A549 (cell line): ENCODE measurements around the gene POLE2.

Source experiments
- CEBPB ChIP-seq, 2 experiments: fragments of >200 bp in 1 of 2; sonication (Bioruptor Twin) in 1 of 2; formaldehyde crosslinking in 1 of 2; IDR thresholded peaks; 2 replicates each; pipeline ENCODE4 v1.6.1; 2012 to 2016
- CTCF ChIP-seq: fragments of >200 bp; sonication (Bioruptor Twin); formaldehyde crosslinking; IDR thresholded peaks from 3 replicates; pipeline ENCODE4 v1.5.1; 2016
- ELK1 ChIP-seq: fragments of 150-350 bp; IDR thresholded peaks from 2 replicates; pipeline ENCODE4 v1.6.1; 2014; ENCODE audit warnings: low read depth, mild to moderate bottlenecking, low read length
- MAFK ChIP-seq: fragments of 450-650 bp; IDR thresholded peaks from 2 replicates; pipeline ENCODE4 v1.6.1; 2014; ENCODE audit not compliant: partially characterized antibody
- MAX ChIP-seq: IDR thresholded peaks from 2 replicates; pipeline ENCODE4 v1.6.1; 2012
- POLR2A ChIP-seq: IDR thresholded peaks from 2 replicates; pipeline ENCODE4 v1.6.1; 2012; ENCODE audit warnings: mild to moderate bottlenecking, low read length
- RAD21 ChIP-seq, 2 experiments: fragments of >200 bp in 1 of 2; sonication (Bioruptor Twin) in 1 of 2; formaldehyde crosslinking in 1 of 2; IDR thresholded peaks in 1 of 2; conservative IDR thresholded peaks in 1 of 2; 2 replicates in 1 of 2; 3 replicates in 1 of 2; pipeline ENCODE4 v1.6.1; 2012 to 2018; ENCODE audit warnings: inconsistent platforms in 1 of 2
- USF2 ChIP-seq: fragments of 450-650 bp; IDR thresholded peaks from 2 replicates; pipeline ENCODE4 v1.6.1; 2014; ENCODE audit warnings: antibody characterized with exemption

GRCh38 chr14:49607583-49607982 is 80.4 kb downstream of the POLE2 start:
- TF ChIP-seq CEBPB (IDR thresholded peaks at IDR 0.05) (no peak), MAX (no peak), USF2 (no peak), RAD21 (conservative IDR thresholded peaks at IDR 0.05 in 1 of 2, IDR thresholded peaks at IDR 0.05 in 1 of 2) (no peak), POLR2A (no peak), CTCF (no peak), ELK1 (no peak), MAFK (no peak)
